ENCODE results near the gene LMX1B. TPM values are rescaled to one million over a fixed set of nuclear protein-coding genes. Genes with fewer than 3 reads are reported as not detected.

LMX1B gene
- total RNA-seq, 2 donors from 2014 or later, result 0.13 TPM; not detected in 1

DNA sequence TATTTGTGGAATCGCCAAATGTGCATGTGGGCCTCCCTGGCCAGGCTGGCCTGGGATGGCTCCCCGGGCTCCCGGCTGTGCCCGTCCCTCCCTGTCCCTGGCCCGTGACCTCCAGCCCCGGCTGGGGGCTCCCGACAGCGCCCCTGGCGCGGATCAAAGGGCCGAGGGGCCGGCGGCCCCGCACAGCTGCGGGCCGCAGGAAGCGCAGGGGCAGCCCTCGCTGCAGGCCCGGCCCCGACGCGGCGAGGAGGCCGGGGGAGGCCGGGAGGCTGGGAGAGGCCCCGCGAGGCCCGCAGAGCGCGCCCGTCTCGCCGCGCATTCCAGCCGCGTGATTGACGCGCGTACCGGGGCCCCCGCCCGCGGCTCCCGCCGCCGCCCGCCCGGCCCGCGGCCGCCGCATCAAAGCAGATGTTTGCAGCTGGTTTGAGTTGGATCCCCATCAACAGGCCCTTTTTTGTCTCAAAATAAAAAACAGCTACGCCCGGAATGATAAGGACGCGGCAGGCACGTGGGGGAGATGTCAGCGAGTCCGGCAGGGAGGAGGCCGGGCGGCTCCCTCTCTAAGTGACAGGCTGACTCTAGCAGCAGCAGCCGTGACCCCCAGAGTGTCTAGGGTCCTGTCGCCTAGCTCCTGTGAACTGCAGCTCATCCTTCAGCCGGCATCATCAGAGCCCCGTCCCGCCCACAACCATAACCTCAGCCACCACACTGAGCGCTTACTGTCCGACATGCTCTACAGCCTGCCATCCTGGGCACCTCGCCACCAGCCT lies 69.4 kb downstream of the LMX1B start:
- Histone ChIP-seq H3K9me3 (no peaks in the 10 kb centered on the region), H3K4me1 (no peaks in the 10 kb centered on the region), H3K4me3 (no peak overlapping the region), H3K36me3 (no peaks in the 10 kb centered on the region), H3K9ac (ENCODE audit: low read depth in 2 of 2, low read length in 2 of 2) (no peak overlapping the region), H3K27me3 (peaks cover 53% of the 10 kb centered on the region), H3K27ac (no peak overlapping the region)
- no peak for DNase-seq
- intact Hi-C loops (cut with DNase I), result no loop called here
- TF ChIP-seq, protein P1, sequence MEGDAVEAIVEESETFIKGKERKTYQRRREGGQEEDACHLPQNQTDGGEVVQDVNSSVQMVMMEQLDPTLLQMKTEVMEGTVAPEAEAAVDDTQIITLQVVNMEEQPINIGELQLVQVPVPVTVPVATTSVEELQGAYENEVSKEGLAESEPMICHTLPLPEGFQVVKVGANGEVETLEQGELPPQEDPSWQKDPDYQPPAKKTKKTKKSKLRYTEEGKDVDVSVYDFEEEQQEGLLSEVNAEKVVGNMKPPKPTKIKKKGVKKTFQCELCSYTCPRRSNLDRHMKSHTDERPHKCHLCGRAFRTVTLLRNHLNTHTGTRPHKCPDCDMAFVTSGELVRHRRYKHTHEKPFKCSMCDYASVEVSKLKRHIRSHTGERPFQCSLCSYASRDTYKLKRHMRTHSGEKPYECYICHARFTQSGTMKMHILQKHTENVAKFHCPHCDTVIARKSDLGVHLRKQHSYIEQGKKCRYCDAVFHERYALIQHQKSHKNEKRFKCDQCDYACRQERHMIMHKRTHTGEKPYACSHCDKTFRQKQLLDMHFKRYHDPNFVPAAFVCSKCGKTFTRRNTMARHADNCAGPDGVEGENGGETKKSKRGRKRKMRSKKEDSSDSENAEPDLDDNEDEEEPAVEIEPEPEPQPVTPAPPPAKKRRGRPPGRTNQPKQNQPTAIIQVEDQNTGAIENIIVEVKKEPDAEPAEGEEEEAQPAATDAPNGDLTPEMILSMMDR (IDR thresholded peaks at IDR 0.05), result no peak

DNA sequence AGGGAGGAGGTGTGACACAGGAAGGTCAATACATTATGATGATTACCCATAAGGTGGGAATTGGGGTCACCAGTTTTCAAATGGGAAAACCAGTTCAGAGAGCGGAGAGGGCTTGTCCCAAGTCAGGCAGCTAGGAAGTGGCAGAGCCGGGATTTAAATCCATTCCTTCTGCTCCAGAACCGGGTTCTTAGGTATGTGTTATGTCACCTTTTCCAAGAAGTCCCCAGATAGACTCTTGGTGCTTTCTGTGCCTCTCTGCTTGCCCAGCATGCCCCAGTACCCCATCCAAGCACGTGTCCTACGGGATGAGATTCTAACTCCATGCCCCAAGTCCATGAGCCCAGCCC lies 69.9 kb downstream of the LMX1B start:
- TF ChIP-seq, protein P1 (IDR thresholded peaks at IDR 0.05), result no peak
- Histone ChIP-seq H3K9ac (ENCODE audit: low read depth in 2 of 2, low read length in 2 of 2) (no peak overlapping the region), H3K27ac (no peak overlapping the region), H3K36me3 (no peaks in the 10 kb centered on the region), H3K9me3 (no peaks in the 10 kb centered on the region), H3K27me3 (peaks cover 58% of the 10 kb centered on the region), H3K4me1 (no peaks in the 10 kb centered on the region), H3K4me3 (no peak overlapping the region)
- no peak for DNase-seq
- intact Hi-C loops (cut with DNase I), result no loop called here

DNA sequence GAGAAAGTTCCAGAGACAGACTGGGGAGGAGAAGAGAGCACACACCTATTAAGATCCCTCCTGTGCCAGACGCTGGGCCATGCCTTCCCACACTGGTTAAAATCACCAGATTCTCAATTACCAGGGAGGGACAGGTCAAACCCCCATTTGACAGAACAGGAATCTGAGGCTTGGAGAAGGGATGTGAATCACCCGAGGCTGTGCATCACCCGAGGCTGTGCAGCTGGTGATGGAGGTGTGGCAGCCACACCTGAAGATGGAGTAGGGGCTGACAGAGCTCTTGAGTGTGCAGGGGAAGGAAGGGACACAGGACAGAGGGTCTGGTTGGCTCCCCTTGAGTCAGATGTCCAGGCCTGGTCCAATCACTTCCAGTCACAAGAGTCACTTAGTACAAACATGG lies 70.6 kb downstream of the LMX1B start:
- H3K4me1 ChIP-seq, result no peaks in the 10 kb centered on the region
- TF ChIP-seq, protein P1 (IDR thresholded peaks at IDR 0.05), result no peak
- DNase-seq, result no peak
- no peak overlapping the region for H3K4me3 ChIP-seq
- H3K36me3 ChIP-seq, result no peaks in the 10 kb centered on the region
- H3K27ac ChIP-seq, result no peak overlapping the region
- peaks cover 64% of the 10 kb centered on the region for H3K27me3 ChIP-seq
- no peak overlapping the region for H3K9ac ChIP-seq (ENCODE audit: low read depth in 2 of 2, low read length in 2 of 2)
- H3K9me3 ChIP-seq, result no peaks in the 10 kb centered on the region
- intact Hi-C loops (cut with DNase I), result no loop called here

DNA sequence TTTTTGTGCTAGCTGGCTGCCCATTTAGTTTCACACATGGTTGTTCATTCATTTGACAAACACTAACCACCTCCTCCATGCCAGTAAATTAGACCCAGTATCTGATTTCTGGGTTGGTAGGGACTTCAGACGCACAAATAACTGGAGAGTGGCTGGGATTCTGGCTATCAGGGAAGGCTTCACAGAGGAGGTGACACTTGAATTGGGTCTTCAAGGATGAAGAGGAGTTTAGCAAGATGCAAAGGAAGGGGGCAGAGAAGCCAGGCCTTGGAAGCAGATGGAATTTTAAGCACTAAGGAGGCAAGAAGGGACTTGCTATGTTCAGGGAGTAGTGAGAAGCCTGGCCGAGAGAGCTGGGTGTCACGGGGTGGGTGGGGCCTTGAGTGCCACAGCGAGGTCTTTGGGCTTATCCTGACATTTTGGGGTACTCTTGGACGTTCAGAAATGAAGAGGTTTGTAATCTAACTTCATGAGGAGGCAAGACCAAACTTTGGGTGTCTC lies 71.3 kb downstream of the LMX1B start:
- peaks cover 71% of the 10 kb centered on the region for H3K27me3 ChIP-seq
- TF ChIP-seq, protein P1 (IDR thresholded peaks at IDR 0.05), result no peak

DNA sequence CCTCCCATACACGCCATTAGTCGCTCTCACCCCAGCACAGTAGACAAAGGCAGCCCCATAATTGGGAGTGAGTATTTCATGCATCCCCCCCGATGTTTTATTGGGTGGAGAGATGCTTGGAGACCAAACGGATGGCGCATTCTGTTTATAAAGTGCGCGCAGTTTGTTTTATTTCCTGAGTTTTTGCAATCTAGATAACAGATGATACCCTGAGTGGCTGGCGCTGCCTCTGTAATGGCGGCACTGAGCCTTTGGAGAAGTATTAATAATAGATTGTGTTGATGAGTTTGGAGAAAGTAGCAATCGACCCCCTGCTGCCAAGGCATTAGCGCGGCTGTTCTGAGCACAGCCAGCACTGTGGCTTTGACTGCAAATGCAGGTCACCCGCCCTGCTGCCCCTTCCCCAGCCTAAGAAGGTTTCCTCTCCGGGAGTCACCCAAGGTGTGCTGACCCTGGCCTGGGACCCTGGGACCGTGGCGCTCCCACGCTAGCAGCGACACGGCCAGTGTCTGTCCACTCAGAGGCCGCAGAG lies 74.3 kb downstream of the LMX1B start:
- Histone ChIP-seq H3K4me1 (no peaks in the 10 kb centered on the region), H3K9ac (ENCODE audit: low read depth in 2 of 2, low read length in 2 of 2) (no peak overlapping the region), H3K36me3 (no peaks in the 10 kb centered on the region), H3K27ac (no peak overlapping the region), H3K27me3 (peaks cover 58% of the 10 kb centered on the region), H3K9me3 (no peaks in the 10 kb centered on the region), H3K4me3 (no peak overlapping the region)
- TF ChIP-seq, protein P1 (IDR thresholded peaks at IDR 0.05), result no peak
- intact Hi-C loops (cut with DNase I), result no loop called here
- no peak for DNase-seq

More for the DNA sequence above, 71.3 kb downstream of the LMX1B start:
- H3K9me3 ChIP-seq, result no peaks in the 10 kb centered on the region
- no peak overlapping the region for H3K4me3 ChIP-seq
- no peaks in the 10 kb centered on the region for H3K36me3 ChIP-seq
- intact Hi-C loops (cut with DNase I), result no loop called here
- H3K4me1 ChIP-seq, result no peaks in the 10 kb centered on the region
- no peak overlapping the region for H3K27ac ChIP-seq
- H3K9ac ChIP-seq (ENCODE audit: low read depth in 2 of 2, low read length in 2 of 2), result no peak overlapping the region
- no peak for DNase-seq
